ENCODE data around the gene PMEL.

- TF ChIP-seq, protein P1, sequence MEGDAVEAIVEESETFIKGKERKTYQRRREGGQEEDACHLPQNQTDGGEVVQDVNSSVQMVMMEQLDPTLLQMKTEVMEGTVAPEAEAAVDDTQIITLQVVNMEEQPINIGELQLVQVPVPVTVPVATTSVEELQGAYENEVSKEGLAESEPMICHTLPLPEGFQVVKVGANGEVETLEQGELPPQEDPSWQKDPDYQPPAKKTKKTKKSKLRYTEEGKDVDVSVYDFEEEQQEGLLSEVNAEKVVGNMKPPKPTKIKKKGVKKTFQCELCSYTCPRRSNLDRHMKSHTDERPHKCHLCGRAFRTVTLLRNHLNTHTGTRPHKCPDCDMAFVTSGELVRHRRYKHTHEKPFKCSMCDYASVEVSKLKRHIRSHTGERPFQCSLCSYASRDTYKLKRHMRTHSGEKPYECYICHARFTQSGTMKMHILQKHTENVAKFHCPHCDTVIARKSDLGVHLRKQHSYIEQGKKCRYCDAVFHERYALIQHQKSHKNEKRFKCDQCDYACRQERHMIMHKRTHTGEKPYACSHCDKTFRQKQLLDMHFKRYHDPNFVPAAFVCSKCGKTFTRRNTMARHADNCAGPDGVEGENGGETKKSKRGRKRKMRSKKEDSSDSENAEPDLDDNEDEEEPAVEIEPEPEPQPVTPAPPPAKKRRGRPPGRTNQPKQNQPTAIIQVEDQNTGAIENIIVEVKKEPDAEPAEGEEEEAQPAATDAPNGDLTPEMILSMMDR (IDR thresholded peaks at IDR 0.05 in 4 of 5, conservative IDR thresholded peaks at IDR 0.05 in 1 of 5), result no peak
- TF ChIP-seq POLR2A (IDR thresholded peaks at IDR 0.05), result no peak
Measured at GRCh38 chr12:55925870-55926737, 39.7 kb downstream of the PMEL start.

Measured in gastrocnemius medialis (tissue), 4 donors.